HG03354 (cell line): ENCODE data around the gene FBXL5.

Experiments used
- ATAC-seq: cut with Tn5 transposase; IDR thresholded peaks from one replicate; pipeline ENCODE4 v1.9.1; 2021; ENCODE audit warnings: mild to moderate bottlenecking; ENCODE audit not compliant: unreplicated experiment, poor library complexity, severe bottlenecking

FBXL5 gene

DNA sequence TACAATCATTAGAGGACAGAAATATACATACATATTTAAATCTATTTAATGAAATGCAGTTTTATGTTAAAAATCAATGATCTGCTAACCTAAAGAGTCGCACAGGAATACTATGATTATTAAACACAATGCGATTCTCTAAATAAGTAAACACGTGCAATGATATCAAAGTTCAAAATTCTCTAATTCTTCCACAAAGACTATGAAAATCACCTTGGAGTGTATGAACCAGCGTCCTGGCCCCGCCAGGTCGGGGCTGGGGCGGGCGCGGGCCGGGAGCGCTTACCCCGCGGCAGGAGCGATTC, 25.9 kb upstream of the FBXL5 start:
- ATAC-seq = no peak

DNA sequence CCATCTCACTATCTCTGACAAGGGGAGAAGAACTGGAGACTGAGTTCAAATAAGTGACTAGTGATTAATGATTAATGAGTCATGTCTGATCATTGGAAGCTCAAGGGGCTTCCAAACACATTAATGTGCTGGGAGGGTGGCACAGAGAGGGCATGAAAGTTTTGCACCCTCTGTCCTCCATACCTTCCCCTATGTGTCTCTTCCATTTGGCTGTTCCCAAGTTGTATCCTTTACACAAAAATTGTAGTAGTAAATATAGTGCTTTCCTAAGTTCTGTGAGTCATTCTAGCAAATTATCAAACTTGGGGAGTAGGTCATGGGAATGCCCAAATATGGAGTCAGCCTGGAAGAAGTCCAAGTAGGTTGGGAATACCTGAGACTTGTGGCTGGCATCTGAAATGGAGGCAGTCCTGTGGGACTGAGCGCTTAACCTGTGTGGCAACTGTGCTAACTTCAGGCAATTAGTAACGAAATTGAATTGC, 22.4 kb upstream of the FBXL5 start:
- no peak for ATAC-seq

DNA sequence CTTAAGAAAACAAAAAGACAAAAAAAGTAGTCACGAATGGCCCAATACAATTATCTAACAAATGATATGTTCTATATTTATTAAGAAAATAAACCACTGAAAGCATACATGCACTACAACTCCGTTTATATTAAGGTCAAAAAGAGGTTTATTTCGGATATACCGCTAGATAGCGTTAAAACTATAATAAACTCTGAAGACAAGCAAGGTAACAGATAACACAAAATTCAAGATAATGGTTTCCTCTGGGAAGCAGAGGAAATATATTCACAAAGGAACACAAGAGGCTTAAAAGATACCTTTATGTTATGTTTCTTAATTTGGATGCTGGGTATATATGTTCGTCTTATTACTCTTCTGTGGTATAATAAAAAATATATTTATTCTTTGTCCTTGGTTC, 21.7 kb upstream of the FBXL5 start:
- no peak for ATAC-seq

DNA sequence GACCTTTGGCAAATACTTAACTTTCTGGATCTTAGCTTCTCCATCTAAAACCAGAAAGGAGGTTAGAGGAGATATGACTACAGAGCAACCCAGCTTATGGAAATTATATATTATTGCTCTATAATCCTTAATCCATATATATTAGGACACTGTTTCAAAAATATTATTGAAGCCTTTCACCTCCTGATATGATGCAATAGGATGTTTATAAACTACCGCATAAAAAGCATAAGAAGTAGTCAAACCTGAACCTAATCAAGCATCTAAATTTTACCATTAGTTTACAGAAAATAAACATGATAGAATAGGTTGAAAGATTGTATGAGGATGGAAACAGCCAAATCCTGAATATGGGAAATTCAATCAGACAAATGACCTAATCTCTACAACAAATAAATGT, 20.9 kb upstream of the FBXL5 start:
- no peak for ATAC-seq

DNA sequence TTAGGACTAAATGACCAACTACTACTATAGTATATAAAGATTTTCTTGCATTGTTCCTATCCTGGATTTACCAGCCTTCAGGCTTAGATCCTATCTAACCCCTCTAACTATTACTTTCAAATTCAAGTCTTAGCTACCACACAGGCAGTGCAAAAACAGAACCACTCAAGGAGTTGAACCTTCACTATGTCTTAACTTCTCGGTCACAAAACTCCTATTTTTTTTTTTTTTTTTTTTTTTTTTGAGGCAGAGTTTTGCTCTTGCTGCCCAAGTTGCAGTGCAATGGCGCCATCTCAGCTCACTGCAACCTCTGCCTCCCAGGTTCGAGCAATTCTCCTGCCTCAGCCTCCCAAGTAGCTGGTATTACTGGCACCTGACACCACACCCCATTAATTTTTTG, 20.2 kb upstream of the FBXL5 start:
- no peak for ATAC-seq

DNA sequence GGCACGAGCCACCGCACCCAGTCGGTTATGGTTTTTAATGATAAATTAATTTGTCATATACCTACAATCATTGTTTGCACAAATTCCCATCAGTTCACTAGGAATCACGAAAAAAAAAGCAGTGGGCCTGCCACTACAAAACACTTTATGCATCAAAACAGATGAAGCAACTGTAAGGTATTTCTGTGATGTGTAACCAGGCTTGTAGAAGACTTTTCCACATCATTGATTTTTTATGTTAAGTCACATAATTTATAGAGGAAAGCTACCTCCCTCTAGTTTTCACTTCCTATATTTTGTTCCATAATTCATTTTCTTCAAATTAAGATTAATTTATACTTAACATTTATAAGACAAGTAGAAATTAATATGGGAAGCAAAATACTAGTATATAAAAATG, 19.8 kb upstream of the FBXL5 start:
- no peak for ATAC-seq

DNA sequence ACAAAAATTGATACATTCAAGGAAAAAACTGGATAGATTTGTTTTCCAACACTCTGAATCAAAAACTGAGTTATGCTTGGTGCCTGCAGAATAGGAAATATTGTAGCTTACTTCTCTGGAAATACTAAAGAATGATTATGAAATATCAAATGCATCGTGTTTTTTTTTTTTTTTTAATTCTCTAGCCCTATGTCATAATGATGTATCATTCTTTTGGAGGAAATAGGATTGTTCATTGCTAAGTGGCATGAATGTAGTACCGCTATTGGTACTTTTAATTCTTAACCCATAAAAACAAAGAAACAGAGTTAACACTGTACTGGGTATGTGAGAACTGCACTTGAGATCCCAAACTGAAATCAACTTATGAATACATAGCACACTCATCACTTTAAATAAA, 18.9 kb upstream of the FBXL5 start:
- no peak for ATAC-seq

DNA sequence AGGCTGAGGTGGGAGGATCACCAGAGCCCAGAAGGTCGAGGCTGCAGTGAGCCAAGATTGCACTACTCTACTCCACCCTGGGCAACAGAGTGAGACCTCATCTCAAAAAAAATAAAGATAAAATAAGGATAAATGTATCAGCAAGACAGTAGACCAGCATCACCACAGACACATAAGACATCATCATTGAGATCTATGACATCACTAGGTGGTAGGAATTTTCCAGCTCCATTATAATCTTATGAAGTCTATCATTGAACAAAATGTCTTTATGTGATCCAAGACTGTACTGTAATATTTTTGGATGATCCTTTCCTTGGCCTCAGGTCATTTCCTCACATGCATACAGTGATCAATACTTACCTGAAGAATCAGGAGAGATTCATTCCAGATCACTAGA, 18.2 kb upstream of the FBXL5 start:
- ATAC-seq = no peak

DNA sequence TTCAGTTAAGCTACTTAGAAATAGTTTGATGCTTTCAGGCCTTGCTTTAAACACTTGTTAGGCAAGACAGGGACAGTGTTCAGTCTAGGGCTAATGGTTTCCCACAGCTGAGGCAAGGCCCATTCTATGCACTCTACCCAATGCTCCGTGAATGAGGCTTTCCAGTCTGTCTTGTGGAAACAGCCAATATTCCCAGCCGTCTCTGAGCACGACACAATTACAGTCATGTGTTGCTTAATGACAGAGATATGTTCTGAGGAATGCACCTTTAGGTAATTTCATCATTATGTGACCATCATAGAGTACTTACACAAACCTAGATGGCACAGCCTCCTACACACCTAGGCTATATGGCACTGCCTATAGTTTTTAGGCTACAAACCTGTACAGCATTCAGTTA, 16.9 kb upstream of the FBXL5 start:
- ATAC-seq = no peak

DNA sequence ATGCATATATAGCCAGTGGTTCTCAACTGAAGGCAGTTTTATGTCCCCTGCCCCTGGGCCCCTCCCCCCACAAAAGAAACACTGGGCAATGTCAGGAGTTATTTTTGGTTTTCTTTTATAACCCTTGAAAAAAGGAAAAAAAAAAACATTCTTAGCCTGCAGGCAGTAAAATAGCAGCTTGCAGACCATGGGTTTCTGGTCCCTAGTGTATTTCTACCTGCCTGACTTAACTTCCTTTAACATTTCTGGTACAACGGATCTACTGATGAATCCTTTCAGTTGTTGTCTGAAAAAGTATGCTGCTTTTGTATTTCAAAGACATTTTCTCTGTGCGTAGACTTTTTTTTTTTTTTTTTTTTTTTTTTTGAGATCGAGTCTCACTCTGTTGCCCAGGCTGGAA, 15.4 kb upstream of the FBXL5 start:
- ATAC-seq = no peak

DNA sequence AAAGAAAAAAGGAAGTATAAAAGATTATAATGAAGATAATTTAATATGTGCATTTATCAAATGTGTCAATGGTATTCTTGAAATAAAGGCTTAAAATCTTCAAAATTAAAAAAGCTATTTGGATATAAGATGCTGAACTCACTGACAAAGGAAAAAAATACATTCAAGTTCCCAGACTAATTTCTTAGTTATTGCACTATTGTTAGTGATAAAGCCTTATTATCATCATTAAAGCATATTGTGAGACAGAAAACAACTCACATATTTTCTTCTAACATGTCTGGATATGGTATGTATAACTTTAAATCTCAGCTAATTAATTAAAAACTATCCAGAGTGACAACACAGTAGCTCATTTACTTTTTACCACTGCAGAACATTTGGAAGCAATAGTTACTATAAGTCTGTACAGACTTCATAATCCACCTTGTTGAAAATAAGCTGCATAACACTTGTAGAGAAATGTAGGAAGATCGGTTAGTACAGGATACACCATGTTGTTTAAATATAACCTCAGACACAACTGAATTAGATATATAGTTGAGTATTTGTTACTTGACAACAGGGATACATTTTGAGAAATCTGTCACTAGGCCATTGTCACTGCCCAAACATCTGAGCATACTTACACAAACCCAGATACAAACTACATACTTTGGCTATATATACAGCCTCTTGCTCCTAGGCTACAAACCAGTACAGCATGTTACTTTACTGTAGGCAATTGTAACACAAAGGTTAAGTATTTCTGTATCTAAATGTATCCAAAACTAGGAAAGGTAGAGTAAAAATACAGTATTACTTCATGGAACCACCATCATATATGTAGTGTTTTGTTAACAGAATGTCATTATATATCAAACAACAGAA, 13.6 kb upstream of the FBXL5 start:
- no peak for ATAC-seq

DNA sequence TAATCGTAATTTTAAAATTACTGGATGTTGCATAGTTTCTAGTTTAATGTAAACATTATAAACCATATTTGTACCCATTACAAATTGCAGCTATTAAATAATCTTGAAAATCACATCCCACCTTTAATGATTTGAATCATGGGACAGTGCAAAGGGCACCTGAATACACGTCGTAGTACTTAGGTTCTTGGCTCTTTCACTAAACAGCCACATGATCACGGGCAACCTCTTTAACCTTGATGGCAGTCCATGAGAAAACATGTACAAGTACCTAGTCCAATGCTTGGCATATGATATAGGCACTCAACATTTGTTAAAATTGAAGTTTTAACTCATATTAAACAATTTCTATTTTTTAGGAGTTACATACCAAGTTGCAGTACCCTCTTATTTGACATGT, 11.8 kb upstream of the FBXL5 start:
- no peak for ATAC-seq

DNA sequence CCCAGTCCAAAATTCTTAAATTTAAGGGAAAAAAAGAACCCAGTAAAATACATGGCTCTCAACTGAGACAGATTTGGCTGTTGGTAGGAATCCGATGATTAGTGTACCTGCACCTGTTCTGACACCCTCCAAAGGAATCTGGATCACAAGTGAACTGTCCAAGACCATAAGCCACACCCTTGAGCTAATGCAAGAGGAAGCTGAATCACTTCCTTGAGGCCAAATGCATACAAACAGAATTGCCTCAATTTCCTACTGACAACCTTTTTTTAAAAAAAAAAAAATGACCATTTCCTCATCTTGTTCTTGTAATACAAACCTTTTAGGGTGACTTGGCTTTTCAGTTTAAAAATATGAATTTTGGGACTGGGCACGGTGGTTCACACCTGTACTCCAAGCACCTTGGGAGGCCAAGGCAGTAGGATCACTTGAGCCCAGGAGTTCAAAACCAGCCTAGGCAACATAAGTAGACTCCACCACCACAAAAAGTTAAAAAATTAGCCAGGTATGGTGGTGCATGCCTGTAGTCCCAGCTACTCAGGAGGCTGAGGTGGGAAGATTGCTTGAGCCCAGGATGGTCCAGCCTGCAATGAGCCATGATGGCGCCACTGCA, 10.7 kb upstream of the FBXL5 start:
- ATAC-seq = no peak

DNA sequence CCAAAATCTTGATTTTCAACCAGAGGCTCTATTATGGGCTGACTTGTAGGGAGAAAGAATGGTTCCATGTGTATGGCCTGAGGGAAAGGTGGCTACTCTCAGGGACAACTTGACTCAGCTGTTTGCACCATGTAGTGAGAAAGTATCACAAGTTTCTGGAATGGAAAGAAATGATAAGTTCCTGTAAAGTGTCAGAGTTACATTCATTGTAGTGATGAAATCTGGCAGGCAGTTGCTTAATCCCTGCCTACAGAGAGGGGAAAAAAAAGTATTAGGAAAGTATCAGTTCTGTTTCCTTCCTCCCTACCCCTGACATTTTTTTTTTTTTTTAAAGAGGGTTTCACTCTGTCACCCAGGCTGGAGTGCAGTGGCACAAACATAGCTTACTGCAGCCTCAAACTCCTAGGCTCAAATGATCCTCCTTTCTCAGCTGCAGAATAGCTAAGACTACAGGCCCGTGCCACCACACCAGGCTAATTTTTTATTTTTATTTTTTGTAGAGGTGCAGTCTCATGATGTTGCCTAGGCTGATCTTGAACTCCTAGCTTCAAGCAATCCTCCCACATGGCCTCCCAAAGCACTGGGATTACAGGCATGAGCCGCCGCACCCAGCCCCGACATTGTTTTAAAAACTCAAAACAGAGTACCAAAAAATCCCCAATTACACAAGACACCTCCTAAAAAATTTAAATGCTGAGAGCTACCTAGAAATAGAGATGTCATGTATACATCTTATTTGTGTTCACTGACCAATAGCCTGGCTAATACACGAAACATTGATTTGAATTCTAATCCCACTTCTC, 4.8 kb upstream of the FBXL5 start:
- no peak for ATAC-seq

DNA sequence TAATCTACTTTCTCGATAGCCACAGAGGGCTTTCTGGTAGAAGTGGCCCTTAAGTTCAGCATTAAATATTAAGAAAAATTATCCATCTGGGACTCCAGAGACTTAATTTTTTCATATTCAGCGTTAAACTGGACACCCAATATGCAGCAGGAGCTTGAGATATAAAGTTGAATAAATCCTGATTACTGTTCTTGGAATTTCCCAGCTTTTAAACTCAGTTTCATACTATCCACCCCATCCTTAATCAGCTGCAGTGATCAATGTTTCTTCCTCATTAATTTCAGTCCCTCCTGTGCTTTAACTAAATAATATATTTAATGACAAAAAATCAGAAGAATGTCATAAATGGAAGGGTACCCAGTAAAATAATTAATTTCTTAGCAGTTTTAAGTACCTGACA, 3.6 kb upstream of the FBXL5 start:
- no peak for ATAC-seq

DNA sequence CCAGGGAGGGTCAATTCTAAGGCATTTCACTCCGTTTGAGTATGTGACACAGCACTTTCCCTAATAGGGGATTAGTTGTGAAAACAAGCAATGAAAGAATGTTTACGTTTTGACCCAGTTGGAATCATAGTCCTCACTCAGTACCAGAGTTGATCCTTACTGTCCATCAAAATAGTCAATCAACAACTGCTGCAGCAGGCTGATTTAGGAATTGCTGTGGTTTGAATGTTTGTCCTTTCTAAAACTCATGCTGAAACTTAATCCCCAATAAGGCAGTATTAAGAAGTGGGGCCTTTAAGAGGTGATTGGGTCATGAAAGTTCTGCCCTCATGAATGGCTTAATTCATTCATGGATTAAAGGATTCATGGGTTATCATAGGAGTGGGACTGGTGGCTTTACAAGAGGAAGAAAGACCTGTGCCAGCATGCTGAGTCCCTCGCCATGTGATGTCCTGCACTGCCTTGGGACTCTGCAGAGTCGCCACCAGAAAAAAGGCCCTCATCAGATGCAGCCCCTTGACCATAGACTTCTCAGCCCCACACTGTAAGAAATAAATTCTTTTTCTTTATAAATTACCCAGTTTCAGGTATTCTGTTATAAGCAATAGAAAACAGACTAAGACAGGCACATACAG, 3.1 kb upstream of the FBXL5 start:
- ATAC-seq = no peak

DNA sequence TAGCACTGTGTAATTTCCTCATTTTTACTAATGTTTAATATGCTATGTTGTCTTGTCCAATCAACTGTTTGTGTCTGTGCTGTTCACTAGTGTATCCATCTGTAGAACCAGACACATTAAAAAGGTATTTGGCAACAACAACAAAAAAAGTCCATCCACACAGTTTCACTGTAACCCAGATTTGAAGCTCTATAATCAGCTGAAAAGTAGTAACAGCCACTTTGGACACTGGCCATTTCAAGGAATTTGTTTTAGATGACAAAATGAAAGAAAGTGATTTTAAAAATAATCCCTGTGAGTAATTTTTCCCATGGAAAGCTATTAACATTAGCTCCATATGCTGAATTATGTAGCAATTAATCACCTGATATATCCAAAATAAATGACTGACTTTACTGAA, 2.2 kb upstream of the FBXL5 start:
- ATAC-seq = no peak

DNA sequence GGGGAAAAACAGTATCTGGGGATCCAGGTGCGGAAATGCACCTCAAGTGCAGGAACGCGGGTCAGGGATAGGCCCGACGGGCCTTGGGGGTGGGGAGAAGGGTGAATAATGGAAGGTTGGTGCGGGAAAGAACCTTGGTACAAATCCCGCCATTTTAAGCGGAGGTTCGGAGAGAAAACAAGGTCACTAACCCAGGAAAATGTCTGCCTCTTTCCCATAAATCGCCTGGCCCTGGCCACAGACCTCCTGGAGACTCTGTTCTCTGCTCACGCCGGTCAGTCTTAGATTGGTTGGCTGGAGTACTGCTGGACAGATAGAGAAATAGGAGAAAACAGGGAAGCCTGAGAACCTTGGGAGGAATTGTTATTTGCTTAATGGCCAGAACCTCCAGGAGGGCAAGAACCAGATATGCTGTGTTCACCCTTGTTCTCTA, 897 bp upstream of the FBXL5 start:
- ATAC-seq = no peak

DNA sequence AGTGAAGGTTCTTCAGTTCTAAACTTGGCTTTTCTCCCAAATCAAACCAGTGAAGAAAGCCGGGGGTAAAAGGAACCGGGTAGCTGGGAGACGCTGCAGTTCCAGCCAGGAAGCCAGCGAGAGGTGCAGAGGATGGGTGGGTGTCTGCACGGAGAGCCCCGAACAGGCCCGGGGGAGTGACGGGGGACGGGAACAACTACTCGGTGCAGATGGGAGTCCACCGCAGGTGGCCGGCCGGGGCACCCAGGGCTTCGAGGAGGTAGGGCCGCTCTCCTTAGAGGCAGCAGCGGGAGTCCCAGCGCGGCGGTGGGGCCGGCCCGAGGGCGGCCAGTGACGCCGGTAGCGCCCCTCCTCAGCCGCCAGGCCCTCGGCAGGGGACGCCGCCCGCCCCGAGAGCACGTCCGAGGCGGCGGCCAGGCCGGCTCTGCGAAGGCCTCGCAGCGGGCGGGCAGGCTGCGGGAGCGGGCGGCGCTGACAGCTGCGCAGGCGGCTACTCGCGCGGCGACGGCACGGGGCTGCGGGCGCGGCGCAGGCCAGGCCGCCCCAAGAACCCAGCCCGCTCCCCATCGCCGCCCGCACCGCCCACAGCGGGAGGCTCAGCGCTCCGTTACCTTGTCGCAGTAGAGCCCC, 449 bp downstream of the FBXL5 start:
- peak; percentile 59 for ATAC-seq
